Fibroblast of lung (primary cell): ENCODE results near the gene TXLNB.

ENCODE experiments used
- EZH2 ChIP-seq: IDR thresholded peaks from 2 replicates; pipeline ENCODE4 v1.5.1; 2012; ENCODE audit warnings: low read length, control low read depth, mild to moderate bottlenecking; ENCODE audit errors: missing control alignments
- TF ChIP-seq, protein P1 (sequence below), 2 donors: IDR thresholded peaks in 1 of 2; conservative IDR thresholded peaks in 1 of 2; 1 replicate in 1 of 2; 2 replicates in 1 of 2; pipeline ENCODE4 v1.5.1; 2011 to 2012; ENCODE audit warnings: low read length in 2 of 2, control low read depth in 1 of 2, inconsistent platforms in 1 of 2, low read depth in 1 of 2, mild to moderate bottlenecking in 1 of 2

GRCh38 chr6:139219746-139220145 lies 72.1 kb downstream of the TXLNB start:
- TF ChIP-seq, protein P1, sequence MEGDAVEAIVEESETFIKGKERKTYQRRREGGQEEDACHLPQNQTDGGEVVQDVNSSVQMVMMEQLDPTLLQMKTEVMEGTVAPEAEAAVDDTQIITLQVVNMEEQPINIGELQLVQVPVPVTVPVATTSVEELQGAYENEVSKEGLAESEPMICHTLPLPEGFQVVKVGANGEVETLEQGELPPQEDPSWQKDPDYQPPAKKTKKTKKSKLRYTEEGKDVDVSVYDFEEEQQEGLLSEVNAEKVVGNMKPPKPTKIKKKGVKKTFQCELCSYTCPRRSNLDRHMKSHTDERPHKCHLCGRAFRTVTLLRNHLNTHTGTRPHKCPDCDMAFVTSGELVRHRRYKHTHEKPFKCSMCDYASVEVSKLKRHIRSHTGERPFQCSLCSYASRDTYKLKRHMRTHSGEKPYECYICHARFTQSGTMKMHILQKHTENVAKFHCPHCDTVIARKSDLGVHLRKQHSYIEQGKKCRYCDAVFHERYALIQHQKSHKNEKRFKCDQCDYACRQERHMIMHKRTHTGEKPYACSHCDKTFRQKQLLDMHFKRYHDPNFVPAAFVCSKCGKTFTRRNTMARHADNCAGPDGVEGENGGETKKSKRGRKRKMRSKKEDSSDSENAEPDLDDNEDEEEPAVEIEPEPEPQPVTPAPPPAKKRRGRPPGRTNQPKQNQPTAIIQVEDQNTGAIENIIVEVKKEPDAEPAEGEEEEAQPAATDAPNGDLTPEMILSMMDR (conservative IDR thresholded peaks at IDR 0.05 in 1 of 2, IDR thresholded peaks at IDR 0.05 in 1 of 2; ENCODE audit: low read depth in 1 of 2, low read length in 2 of 2): no peak
- no peak for TF ChIP-seq EZH2
